Activated B cell treated with CpG ODN at 0.5 μM for 24 hours (primary cell): ENCODE results near the gene SMCO2. TPM values are rescaled to one million over a fixed set of nuclear protein-coding genes. Genes with fewer than 3 reads are reported as not detected.

Experiments
- ATAC-seq: fragments of 200-7000 bp; cut with Tn5 transposase; one replicate; pipeline ENCODE4 v1.10.0; 2021; ENCODE audit warnings: low read depth, mild to moderate bottlenecking, moderate library complexity
- CTCF ChIA-PET: fragments of 350-600 bp; sonication (Branson Sonifier 250); formaldehyde crosslinking; loops from one replicate; lab custom pipeline; 2021; ENCODE audit warnings: antibody characterized with exemption; lab: Charles Lee
- POLR2A ChIA-PET: fragments of 350-600 bp; sonication (Branson Sonifier 250); formaldehyde crosslinking; loops from one replicate; lab custom pipeline; 2021; ENCODE audit warnings: antibody characterized with exemption; lab: Charles Lee
- DNase-seq: peaks from one replicate; pipeline ENCODE4 v3.0.0; 2022
- H3K27ac Mint-ChIP-seq: one replicate; pipeline ENCODE4 v1.8.0; 2020; ENCODE audit warnings: mixed read lengths
- H3K27me3 Mint-ChIP-seq: one replicate; pipeline ENCODE4 v1.8.0; 2021; ENCODE audit warnings: mixed read lengths
- H3K36me3 Mint-ChIP-seq: one replicate; pipeline ENCODE4 v1.8.0; 2021; ENCODE audit warnings: low read depth, mixed read lengths
- H3K4me1 Mint-ChIP-seq: one replicate; pipeline ENCODE4 v1.8.0; 2021; ENCODE audit warnings: mixed read lengths
- H3K4me3 Mint-ChIP-seq: one replicate; pipeline ENCODE4 v1.8.0; 2020; ENCODE audit warnings: mild to moderate bottlenecking, mixed read lengths
- H3K9me3 Mint-ChIP-seq: one replicate; pipeline ENCODE4 v1.8.0; 2020; ENCODE audit warnings: mixed read lengths
- CTCF ChIP-seq: fragments of 200-600 bp; IDR thresholded peaks from one replicate; pipeline ENCODE4 v1.8.0; 2022; ENCODE audit warnings: antibody characterized with exemption, mild to moderate bottlenecking
- intact Hi-C: fragments of 100-400 bp; cut with micrococcal nuclease; formaldehyde crosslinking; loops from one replicate; pipeline ENCODE4 v1.15.1; 2024
- total RNA-seq: library from RNA; stranded (reverse); gene quantifications from 2 replicates; pipeline ENCODE4 v1.2.3, GENCODE V29; 2022

SMCO2 gene
- total RNA-seq, 1 donor from 2014 or later: not detected

DNA sequence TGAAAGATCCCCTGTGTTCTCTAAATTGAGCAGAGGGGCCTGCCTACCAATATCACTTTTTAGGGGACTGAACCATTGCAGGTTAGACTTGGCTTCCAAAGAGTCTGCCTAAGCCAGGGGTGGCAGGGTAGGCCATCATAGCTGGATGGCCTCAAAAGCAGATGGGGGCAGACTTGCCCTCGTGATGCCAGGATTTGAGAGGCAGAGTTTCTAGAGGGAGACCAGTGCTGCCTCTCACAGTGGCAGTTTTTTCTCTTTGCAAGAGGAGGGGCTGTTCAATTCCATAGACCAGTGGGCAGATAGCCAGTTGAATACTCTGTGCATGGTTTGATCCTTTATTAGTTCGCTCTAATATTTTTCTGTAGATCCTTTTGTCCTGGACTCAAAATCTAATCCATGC lies 23.8 kb upstream of the SMCO2 start:
- CTCF ChIA-PET: interaction anchor here (1.4 kb wide), 1 partner anchor 12 kb away, joined by 4 read pairs; no protein-coding TSS in a partner anchor
- Mint-ChIP-seq H3K27ac (no peak overlapping the region), H3K27me3 (no peaks in the 10 kb centered on the region), H3K4me1 (no peaks in the 10 kb centered on the region), H3K9me3 (peaks cover 5% of the 10 kb centered on the region), H3K4me3 (no peak overlapping the region), H3K36me3 (no peaks in the 10 kb centered on the region)
- no peak for TF ChIP-seq CTCF
- POLR2A ChIA-PET: no interaction called here
- intact Hi-C loops: no loop called here
- no peak for DNase-seq
- no peak for ATAC-seq

DNA sequence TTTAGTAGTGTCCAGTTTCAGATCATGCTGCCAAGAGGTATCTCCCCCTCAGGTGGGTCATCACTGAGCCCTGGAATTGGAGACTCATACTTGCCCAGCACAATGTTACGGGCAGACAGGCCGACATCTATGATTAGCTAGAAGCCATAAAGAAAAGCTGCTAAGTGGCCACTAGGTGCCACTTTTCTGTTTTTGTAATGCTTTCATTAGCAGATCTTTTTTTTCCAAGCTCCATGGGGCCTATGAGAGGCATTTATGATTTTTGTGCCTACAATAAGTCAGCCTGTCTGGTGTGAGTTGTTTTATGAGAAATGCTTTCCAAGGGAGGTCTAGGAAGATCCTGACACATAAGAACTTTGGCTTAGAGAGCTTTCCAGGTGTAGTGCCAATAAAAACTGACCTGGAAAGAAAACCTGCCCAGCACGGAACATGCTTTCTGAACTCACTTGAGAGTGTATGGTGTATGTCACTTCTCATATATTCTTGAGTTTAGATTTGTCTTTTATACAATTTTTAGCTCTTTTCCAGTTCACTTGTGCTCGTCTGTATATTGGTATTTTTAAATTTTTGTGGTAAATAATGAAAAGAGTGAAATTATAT lies 21.8 kb upstream of the SMCO2 start:
- intact Hi-C loops: no loop called here
- Mint-ChIP-seq H3K4me1 (no peaks in the 10 kb centered on the region), H3K36me3 (no peaks in the 10 kb centered on the region), H3K9me3 (no peaks in the 10 kb centered on the region), H3K4me3 (no peak overlapping the region), H3K27ac (no peak overlapping the region), H3K27me3 (no peaks in the 10 kb centered on the region)
- CTCF ChIA-PET: interaction anchor here (1.0 kb wide), 1 partner anchor 10 kb away, joined by 3 read pairs; no protein-coding TSS in a partner anchor
- DNase-seq (no peak), ATAC-seq (no peak)
- POLR2A ChIA-PET: no interaction called here
- no peak for TF ChIP-seq CTCF

GRCh38 chr12:27425306-27425705 lies 21.2 kb upstream of the SMCO2 start:
- Mint-ChIP-seq H3K27ac (no peak overlapping the region), H3K4me3 (no peak overlapping the region), H3K9me3 (no peaks in the 10 kb centered on the region), H3K4me1 (no peaks in the 10 kb centered on the region), H3K27me3 (no peaks in the 10 kb centered on the region), H3K36me3 (no peaks in the 10 kb centered on the region)
- ChIA-PET CTCF (interaction anchor here (1.0 kb wide), 1 partner anchor 9 kb away, joined by 3 read pairs; no protein-coding TSS in a partner anchor), POLR2A (no interaction called here)
- TF ChIP-seq CTCF: no peak
- DNase-seq (no peak), ATAC-seq (no peak)
- intact Hi-C loops: no loop called here

GRCh38 chr12:27426743-27427487 lies 19.6 kb upstream of the SMCO2 start:
- Mint-ChIP-seq H3K27me3 (no peaks in the 10 kb centered on the region), H3K4me1 (peaks cover 4% of the 10 kb centered on the region), H3K36me3 (no peaks in the 10 kb centered on the region), H3K27ac (no peak overlapping the region), H3K9me3 (peaks cover 3% of the 10 kb centered on the region), H3K4me3 (no peak overlapping the region)
- no peak for ATAC-seq
- CTCF ChIA-PET: no interaction called here
- TF ChIP-seq CTCF: no peak
- no peak for DNase-seq
- intact Hi-C loops: no loop called here
- POLR2A ChIA-PET: no interaction called here

GRCh38 chr12:27427824-27428223 lies 18.7 kb upstream of the SMCO2 start:
- Mint-ChIP-seq H3K27ac (no peak overlapping the region), H3K4me1 (peaks cover 4% of the 10 kb centered on the region), H3K9me3 (peaks cover 3% of the 10 kb centered on the region), H3K36me3 (no peaks in the 10 kb centered on the region), H3K27me3 (no peaks in the 10 kb centered on the region), H3K4me3 (no peak overlapping the region)
- ChIA-PET CTCF (no interaction called here), POLR2A (no interaction called here)
- DNase-seq (no peak), ATAC-seq (no peak)
- intact Hi-C loops: no loop called here
- TF ChIP-seq CTCF: no peak
